Urinary bladder (tissue), 4 donors: Measurements from ENCODE around the gene NARS2. TPM values are rescaled to one million over a fixed set of nuclear protein-coding genes. Genes with fewer than 3 reads are reported as not detected.
"Not testable (repeated sequence)": the region's sequence is repeated elsewhere in the genome, so short reads cannot be mapped to it uniquely, and the experiment has no call there.

Experiments
- DNase-seq: peaks from one replicate; pipeline ENCODE4 v3.0.0-alpha.2; 2015; ENCODE audit errors: extremely low spot score
- H3K27ac ChIP-seq: one replicate; pipeline ENCODE4 v1.5.1; 2013; ENCODE audit warnings: low read depth, mild to moderate bottlenecking, moderate library complexity
- H3K36me3 ChIP-seq: one replicate; pipeline ENCODE4 v1.6.1; 2013; ENCODE audit warnings: mild to moderate bottlenecking, moderate library complexity; ENCODE audit not compliant: insufficient read depth
- H3K4me1 ChIP-seq: one replicate; pipeline ENCODE4 v1.6.1; 2013; ENCODE audit warnings: mild to moderate bottlenecking, moderate library complexity; ENCODE audit not compliant: insufficient read depth
- H3K4me3 ChIP-seq: one replicate; pipeline ENCODE4 v1.5.1; 2013; ENCODE audit warnings: low read depth, low read length
- WGBS: extraction: QIAGEN DNeasy Blood & Tissue Kit; methylation state at CpG from one replicate; pipeline ENCODE4 v1.1.7; 2013; 5-methylcytosine and 5-hydroxymethylcytosine counted together
- polyA plus RNA-seq: library from polyadenylated mRNA; stranded (reverse); fragments of 200-250 nt; gene quantifications from one replicate; pipeline ENCODE4 v1.2.3, GENCODE V29; 2013
- total RNA-seq: library from RNA; depleted of rRNA; stranded (reverse); fragments of >200 nt; gene quantifications from one replicate; pipeline ENCODE4 v1.2.3, GENCODE V29; 2014
- donor health status: healthy with polysubstance abuse.
- donor health status: healthy.

Gene NARS2
- total and polyA plus RNA-seq, 2 donors, result 10.7 to 17.6 TPM

GRCh38 chr11:78472382-78472781, 102.3 kb downstream of the NARS2 start:
- no peak for DNase-seq
- 92% methylated on average over 3 of the region's 3 CpGs for WGBS

DNA sequence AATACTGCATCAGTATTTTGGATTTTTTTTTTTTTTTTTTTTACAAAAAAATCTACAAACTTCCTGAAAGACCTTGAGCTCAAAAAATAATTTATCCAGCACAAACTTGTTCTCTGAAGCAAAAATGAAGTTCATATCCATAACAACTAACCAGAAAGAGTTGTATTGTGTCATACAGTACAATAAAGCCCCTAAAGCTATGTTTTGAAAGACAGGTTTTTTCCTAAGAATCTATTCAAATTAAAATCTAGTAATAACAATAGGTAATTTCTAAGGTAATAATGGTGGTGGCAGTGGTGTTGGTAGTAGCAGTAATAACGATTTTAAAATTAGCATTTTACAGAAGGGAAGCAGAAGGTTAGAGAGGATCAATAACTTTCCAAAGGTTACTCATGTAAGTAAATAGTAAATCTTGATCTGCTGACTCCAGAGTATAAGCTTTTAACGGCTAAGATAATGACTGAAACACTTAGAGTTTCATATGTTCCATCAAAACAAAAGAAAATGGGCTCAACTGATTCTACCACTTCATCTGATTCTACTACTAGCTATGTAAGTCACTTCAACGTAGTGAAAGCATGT, 103.7 kb downstream of the NARS2 start:
- Histone ChIP-seq H3K4me3 (no peak overlapping the region), H3K27ac (no peak overlapping the region), H3K36me3 (no peaks in the 10 kb centered on the region), H3K4me1 (no peaks in the 10 kb centered on the region)
- 83% methylated on average over 3 of the region's 3 CpGs for WGBS
- no peak for DNase-seq

More at GRCh38 chr11:78472382-78472781, 102.3 kb downstream of the NARS2 start:
- Histone ChIP-seq H3K4me1 (no peaks in the 10 kb centered on the region), H3K4me3 (no peak overlapping the region), H3K36me3 (no peaks in the 10 kb centered on the region), H3K27ac (no peak overlapping the region)

GRCh38 chr11:78469896-78470295, 104.8 kb downstream of the NARS2 start:
- 89% methylated on average over 3 of the region's 3 CpGs for WGBS
- DNase-seq, result no peak

DNA sequence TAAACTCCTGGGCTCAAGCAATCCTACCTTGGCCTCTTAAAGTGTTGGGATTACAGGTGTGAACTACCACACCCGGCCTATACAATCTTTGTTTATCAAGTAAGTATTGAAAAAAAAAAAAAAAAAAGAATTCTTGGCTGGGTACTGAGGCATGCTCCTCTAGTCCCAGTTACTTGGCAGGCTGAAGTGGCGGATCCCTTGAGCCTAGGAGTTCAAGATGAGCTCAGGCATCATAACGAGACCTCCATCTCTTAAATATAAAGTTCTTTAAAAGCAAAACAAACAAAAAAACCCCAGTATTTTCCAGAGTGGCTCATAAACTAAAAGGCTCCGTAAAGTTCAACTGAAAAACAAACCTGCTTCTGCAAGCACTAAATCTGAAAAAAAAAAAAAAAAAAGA, 106.7 kb downstream of the NARS2 start:
- Histone ChIP-seq H3K4me1 (no peaks in the 10 kb centered on the region), H3K27ac (no peak overlapping the region), H3K4me3 (no peak overlapping the region), H3K36me3 (no peaks in the 10 kb centered on the region)
- no peak for DNase-seq
- WGBS, result 81% methylated on average over 4 of the region's 4 CpGs

More at GRCh38 chr11:78469896-78470295, 104.8 kb downstream of the NARS2 start:
- no peak overlapping the region for H3K27ac ChIP-seq
- no peaks in the 10 kb centered on the region for H3K4me1 ChIP-seq
- H3K36me3 ChIP-seq, result no peaks in the 10 kb centered on the region
- H3K4me3 ChIP-seq, result no peak overlapping the region

DNA sequence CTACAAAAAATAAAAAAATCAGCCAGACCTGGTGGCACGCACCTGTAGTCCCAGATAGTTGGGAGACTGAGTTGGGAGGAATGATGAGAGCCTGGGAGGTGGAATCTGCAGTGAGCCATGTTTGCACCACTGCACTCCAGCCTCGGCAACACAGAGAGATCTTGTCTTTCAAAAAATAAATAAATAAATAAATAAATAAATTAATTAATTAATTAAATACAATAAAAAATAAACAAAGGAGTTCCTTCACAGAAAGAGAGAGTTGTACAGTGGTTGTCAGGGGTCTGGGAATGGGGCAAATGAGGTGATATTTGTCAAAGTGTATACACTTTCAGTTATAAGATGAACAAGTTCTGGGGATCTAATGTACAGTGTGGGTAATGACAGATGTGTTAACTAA, 107.3 kb downstream of the NARS2 start:
- DNase-seq, result no peak
- H3K4me1 ChIP-seq, result no peaks in the 10 kb centered on the region
- no peak overlapping the region for H3K4me3 ChIP-seq
- no peak overlapping the region for H3K27ac ChIP-seq
- 94% methylated on average over 2 of the region's 2 CpGs for WGBS
- no peaks in the 10 kb centered on the region for H3K36me3 ChIP-seq

GRCh38 chr11:78465169-78465942, 109.3 kb downstream of the NARS2 start:
- Histone ChIP-seq H3K4me1 (no peaks in the 10 kb centered on the region), H3K36me3 (peaks cover 2% of the 10 kb centered on the region), H3K4me3 (no peak overlapping the region), H3K27ac (no peak overlapping the region)
- DNase-seq, result no peak
- WGBS, result 95% methylated on average over 19 of the region's 19 CpGs

GRCh38 chr11:78464787-78465168, 109.9 kb downstream of the NARS2 start:
- H3K36me3 ChIP-seq, DNase-seq, H3K27ac ChIP-seq, H3K4me1 ChIP-seq, H3K4me3 ChIP-seq: not testable (repeated sequence)
- 92% methylated on average over 14 of the region's 14 CpGs for WGBS

DNA sequence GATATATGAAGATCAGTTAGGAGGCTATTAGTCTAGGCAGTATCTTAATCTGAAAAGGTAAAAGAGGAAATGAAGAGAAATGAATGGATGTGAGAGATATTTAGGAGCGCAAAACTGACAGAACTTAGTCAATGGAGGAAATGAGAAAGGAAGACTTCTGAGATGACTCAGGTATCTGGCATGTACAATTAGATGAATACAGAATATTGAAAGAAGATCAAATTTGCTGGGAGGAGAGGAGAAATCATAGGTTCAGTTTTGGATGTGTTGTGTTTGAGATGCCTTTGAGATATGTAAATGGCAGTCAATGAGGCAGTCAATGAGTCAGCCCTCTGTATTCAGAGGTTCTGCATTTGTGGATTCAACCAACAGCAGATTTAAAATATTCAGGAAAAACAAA, 114.2 kb downstream of the NARS2 start:
- no peak overlapping the region for H3K27ac ChIP-seq
- H3K4me1 ChIP-seq, result no peaks in the 10 kb centered on the region
- 100% methylated on average over 1 of the region's 1 CpG for WGBS
- peaks cover 2% of the 10 kb centered on the region for H3K36me3 ChIP-seq
- DNase-seq, result no peak
- no peak overlapping the region for H3K4me3 ChIP-seq

DNA sequence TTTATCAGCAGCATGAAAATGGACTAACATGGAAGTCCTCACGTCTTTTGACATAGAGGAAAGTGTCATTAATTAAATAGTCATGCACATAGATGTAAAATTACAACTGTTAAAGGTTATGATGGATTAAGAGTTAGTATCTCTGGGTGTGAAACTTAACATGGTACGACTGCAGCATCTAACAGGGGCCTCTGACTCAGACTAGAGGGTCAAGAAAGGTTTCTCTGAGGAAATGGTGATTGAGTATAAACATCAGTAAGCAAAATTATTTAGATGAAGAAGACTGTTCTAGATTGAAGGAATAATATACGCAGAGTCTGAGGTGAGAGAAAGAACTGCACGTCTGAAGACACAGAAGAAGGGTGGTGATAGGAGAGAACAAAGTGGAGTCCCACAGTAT, 114.9 kb downstream of the NARS2 start:
- Histone ChIP-seq H3K4me1 (no peaks in the 10 kb centered on the region), H3K4me3 (no peak overlapping the region), H3K36me3 (peaks cover 2% of the 10 kb centered on the region), H3K27ac (no peak overlapping the region)
- DNase-seq, result no peak
- 91% methylated on average over 4 of the region's 4 CpGs for WGBS

GRCh38 chr11:78457448-78457847, 117.2 kb downstream of the NARS2 start:
- Histone ChIP-seq H3K27ac (no peak overlapping the region), H3K4me1 (no peaks in the 10 kb centered on the region), H3K4me3 (no peak overlapping the region), H3K36me3 (peaks cover 2% of the 10 kb centered on the region)
- 72% methylated on average over 2 of the region's 2 CpGs for WGBS
- DNase-seq, result no peak

- DNase-seq, result no peak
- Histone ChIP-seq H3K27ac (no peak overlapping the region), H3K36me3 (peaks cover 2% of the 10 kb centered on the region), H3K4me3 (no peak overlapping the region), H3K4me1 (no peaks in the 10 kb centered on the region)
- 88% methylated on average over 2 of the region's 2 CpGs for WGBS
Observed at GRCh38 chr11:78453140-78453935, 121.3 kb downstream of the NARS2 start.

- H3K36me3 ChIP-seq, result peaks cover 2% of the 10 kb centered on the region
- DNase-seq, result no peak
- 88% methylated on average over 5 of the region's 5 CpGs for WGBS
- no peaks in the 10 kb centered on the region for H3K4me1 ChIP-seq
- H3K27ac ChIP-seq, result no peak overlapping the region
- no peak overlapping the region for H3K4me3 ChIP-seq
Observed at GRCh38 chr11:78451371-78452150, 123.1 kb downstream of the NARS2 start.

- no peak overlapping the region for H3K27ac ChIP-seq
- WGBS, result 77% methylated on average over 2 of the region's 2 CpGs
- peaks cover 2% of the 10 kb centered on the region for H3K36me3 ChIP-seq
- no peaks in the 10 kb centered on the region for H3K4me1 ChIP-seq
- no peak for DNase-seq
- no peak overlapping the region for H3K4me3 ChIP-seq
Observed at GRCh38 chr11:78450866-78451265, 123.8 kb downstream of the NARS2 start.
